Natural killer cell treated with Interleukin-12 subunit alpha and Interleukin-12 subunit beta and Interleukin-15 and Interleukin-18, amount 100 ng/mL, for 72 hours (primary cell): ENCODE measurements around the gene KRT25. TPM values are rescaled to one million over a fixed set of nuclear protein-coding genes. Genes with fewer than 3 reads are reported as not detected.

ENCODE experiments used
- ATAC-seq, 2 donors: fragments of 150-1000 bp; cut with Tn5 transposase in 1 of 2; sonication (Bioruptor Pico), chemical (Tn5 transposase) in 1 of 2; 2 replicates each; pipeline ENCODE4 v1.10.0; 2021
- DNase-seq: peaks from one replicate; pipeline ENCODE4 v3.0.0; 2022; ENCODE audit warnings: low spot score
- H3K27ac Mint-ChIP-seq, 2 donors: 1 replicate in 1 of 2; 2 replicates in 1 of 2; pipeline ENCODE4 v1.8.0; 2022; ENCODE audit warnings: mixed read lengths in 2 of 2, mild to moderate bottlenecking in 1 of 2, moderate library complexity in 1 of 2
- H3K27me3 Mint-ChIP-seq, 2 donors: 1 replicate in 1 of 2; 2 replicates in 1 of 2; pipeline ENCODE4 v1.8.0; 2022; ENCODE audit warnings: mixed read lengths in 2 of 2
- H3K36me3 Mint-ChIP-seq: one replicate; pipeline ENCODE4 v1.8.0; 2022; ENCODE audit warnings: mixed read lengths
- H3K4me1 Mint-ChIP-seq, 2 donors: 1 replicate in 1 of 2; 2 replicates in 1 of 2; pipeline ENCODE4 v1.8.0; 2022; ENCODE audit warnings: low read depth in 2 of 2, mixed read lengths in 2 of 2, mild to moderate bottlenecking in 1 of 2
- H3K4me3 Mint-ChIP-seq: one replicate; pipeline ENCODE4 v1.8.0; 2022; ENCODE audit warnings: mixed read lengths
- H3K9me3 Mint-ChIP-seq: 2 replicates; pipeline ENCODE4 v1.8.0; 2022; ENCODE audit warnings: mixed read lengths
- total RNA-seq, 2 donors: library from RNA; stranded (reverse); gene quantifications; one replicate each; pipeline ENCODE4 v1.2.3, GENCODE V29; 2022

The KRT25 gene, protein sequence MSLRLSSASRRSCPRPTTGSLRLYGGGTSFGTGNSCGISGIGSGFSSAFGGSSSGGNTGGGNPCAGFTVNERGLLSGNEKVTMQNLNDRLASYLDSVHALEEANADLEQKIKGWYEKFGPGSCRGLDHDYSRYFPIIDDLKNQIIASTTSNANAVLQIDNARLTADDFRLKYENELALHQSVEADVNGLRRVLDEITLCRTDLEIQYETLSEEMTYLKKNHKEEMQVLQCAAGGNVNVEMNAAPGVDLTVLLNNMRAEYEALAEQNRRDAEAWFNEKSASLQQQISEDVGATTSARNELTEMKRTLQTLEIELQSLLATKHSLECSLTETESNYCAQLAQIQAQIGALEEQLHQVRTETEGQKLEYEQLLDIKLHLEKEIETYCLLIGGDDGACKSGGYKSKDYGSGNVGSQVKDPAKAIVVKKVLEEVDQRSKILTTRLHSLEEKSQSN
- not detected for total RNA-seq

DNA sequence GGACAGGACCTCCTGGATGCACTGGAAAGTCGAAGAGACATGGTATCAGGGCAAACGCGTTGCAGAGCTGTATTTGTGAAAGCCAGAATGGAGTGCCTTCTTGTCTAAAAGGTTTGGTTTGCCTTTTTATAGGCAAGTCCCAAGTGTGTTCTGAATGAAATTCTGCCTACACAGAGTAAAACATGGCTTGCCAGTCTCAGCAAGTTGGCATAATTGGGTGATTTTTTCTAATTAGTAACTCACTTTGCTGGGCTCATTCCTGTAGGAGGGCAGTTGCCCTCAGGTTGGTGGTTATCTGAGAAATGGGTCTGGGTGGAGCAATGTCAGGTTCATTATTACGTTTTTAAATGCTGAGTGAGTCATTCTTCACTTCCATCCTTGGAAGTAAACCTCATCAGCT is at the start of gene KRT25:
KRT25 (minus strand) TSS at position 101 of the 400 bp plus-strand sequence; CDS start at position 41, 60 bp downstream.
- Mint-ChIP-seq H3K36me3 (peaks cover 17% of the 10 kb centered on the region), H3K27ac (no peak within 1 kb of the TSS), H3K9me3 (peaks cover 9% of the 10 kb centered on the region), H3K4me1 (no peaks in the 10 kb centered on the region), H3K27me3 (peaks cover 20 to 50% of the 10 kb centered on the region in 2 donors), H3K4me3 (no peak within 1 kb of the TSS)
- DNase-seq (no peak), ATAC-seq (no peak)

DNA sequence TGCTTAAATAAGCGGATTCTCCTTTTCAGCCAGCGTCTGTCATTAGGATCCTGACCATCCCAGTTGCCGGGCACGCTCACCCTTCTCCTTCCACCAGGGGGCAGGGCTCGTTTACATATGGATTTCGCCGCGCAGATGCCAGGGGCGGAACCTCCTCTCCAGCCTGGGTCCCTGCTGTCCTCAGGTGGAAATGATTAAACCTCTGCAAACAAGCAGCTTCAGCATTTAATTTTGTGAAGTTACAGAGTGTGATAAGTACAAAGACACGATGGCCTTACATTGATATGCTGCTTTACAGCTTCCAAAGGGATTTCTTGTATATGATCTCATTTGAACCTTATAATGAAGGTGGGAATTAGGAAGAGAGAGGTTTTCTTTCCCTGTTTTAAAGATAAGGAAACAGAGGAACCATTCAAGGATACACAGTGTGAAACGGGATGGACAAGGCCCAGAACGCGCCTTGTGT is 48.5 kb upstream of the KRT25 start:
- Mint-ChIP-seq H3K4me1 (peaks cover 2 to 4% of the 10 kb centered on the region in 2 donors), H3K4me3 (no peak overlapping the region), H3K36me3 (no peaks in the 10 kb centered on the region), H3K27ac (no peak overlapping the region), H3K27me3 (peaks cover 34 to 47% of the 10 kb centered on the region in 2 donors), H3K9me3 (no peaks in the 10 kb centered on the region)
- ATAC-seq: peak; percentile 70 to 77
- DNase-seq: peak; percentile 75

DNA sequence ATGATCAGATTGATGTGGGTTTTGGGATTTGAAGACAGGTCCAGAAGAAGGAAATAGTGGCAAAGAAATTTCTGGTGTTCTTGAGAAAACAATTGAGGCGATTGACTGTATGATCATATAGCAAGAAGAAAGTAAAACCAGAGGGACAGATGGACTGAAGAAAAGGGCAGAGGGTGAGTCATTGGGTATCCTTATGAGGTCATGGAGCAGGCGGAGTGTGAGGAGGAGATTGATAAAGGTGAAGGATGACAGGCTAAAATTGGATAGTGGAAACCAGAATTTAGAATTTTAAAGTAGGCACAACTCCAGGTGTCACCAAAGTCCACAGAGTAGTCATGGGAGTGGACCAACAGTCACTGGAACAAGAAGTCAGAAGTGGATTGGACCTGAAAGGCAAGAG is 46.0 kb upstream of the KRT25 start:
- peaks cover 22 to 30% of the 10 kb centered on the region in 2 donors for H3K27me3 Mint-ChIP-seq
- H3K4me1 Mint-ChIP-seq: peaks cover 2 to 4% of the 10 kb centered on the region in 2 donors
- DNase-seq (no peak), ATAC-seq (no peak)
- H3K9me3 Mint-ChIP-seq: no peaks in the 10 kb centered on the region
- no peaks in the 10 kb centered on the region for H3K36me3 Mint-ChIP-seq
- no peak overlapping the region for H3K4me3 Mint-ChIP-seq
- H3K27ac Mint-ChIP-seq: no peak overlapping the region

DNA sequence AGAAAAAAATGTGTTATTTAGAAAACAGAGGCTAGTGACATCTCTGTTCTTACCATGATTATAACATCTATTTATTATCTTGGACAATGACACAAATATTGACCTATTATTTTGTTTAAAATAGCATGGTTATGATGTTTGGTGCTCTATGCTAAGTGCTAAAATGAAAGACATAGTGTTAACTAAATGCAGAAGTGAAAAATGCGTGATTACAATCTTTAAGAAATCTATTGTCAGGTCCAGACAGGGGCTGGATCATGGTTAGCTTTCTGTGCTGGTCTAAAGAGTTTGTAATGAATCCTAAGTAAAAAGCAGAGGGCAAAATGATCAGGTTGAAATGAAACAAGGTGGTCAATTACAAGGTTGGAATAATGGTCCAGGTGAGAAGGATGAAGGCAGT is 45.2 kb upstream of the KRT25 start:
- peaks cover 2 to 4% of the 10 kb centered on the region in 2 donors for H3K4me1 Mint-ChIP-seq
- ATAC-seq (no peak), DNase-seq (no peak)
- no peak overlapping the region for H3K27ac Mint-ChIP-seq
- no peak overlapping the region for H3K4me3 Mint-ChIP-seq
- H3K36me3 Mint-ChIP-seq: no peaks in the 10 kb centered on the region
- no peaks in the 10 kb centered on the region for H3K9me3 Mint-ChIP-seq
- H3K27me3 Mint-ChIP-seq: peaks cover 27 to 34% of the 10 kb centered on the region in 2 donors

DNA sequence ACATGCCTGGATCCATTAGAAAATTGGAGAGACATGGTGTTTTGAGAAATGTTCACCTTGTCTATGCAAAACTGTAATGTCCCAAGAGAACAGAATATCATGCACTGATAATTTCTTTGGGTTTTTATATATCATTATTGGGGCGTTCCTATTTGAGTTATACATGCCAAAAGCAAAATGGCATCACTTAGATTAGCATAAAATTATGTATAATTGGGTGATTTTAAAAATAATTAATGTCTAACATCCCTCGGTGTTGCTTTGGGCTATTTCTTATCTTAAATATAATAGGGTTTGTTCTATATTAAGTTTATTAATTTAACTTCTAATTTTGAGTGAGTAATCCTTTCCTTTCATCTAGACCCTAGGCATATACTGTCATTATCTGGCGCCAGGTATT is 44.7 kb upstream of the KRT25 start, which contains the start of gene KRT28:
KRT28 (minus strand) TSS at position 101 of the 400 bp plus-strand sequence; CDS start at position 35, 66 bp downstream.
- Mint-ChIP-seq H3K4me1 (peaks cover 2 to 4% of the 10 kb centered on the region in 2 donors), H3K36me3 (no peaks in the 10 kb centered on the region), H3K9me3 (no peaks in the 10 kb centered on the region), H3K27me3 (peaks cover 24 to 34% of the 10 kb centered on the region in 2 donors), H3K4me3 (no peak within 1 kb of the TSS), H3K27ac (no peak within 1 kb of the TSS)
- ATAC-seq (no peak), DNase-seq (no peak)

DNA sequence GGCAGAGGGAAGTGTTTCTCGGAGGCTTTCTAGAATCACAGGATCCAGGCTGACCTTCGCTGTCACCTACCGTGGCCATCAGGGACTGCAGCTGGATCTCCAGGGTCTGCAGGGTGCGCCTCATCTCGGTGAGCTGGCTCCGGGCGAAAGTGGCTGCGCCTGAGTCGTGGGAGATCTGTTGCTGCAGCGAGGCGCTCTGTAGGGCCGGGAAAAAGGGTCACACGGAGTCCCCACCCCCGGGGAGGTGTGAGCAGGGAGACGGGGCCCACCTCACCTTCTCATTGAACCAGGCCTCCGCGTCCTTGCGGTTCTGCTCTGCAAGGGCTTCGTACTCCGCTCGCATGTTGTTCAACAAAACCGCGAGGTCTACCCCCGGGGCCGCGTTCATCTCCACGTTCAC is 41.7 kb upstream of the KRT25 start:
- DNase-seq: no peak
- Mint-ChIP-seq H3K27ac (no peak overlapping the region), H3K27me3 (peaks cover 23 to 38% of the 10 kb centered on the region in 2 donors), H3K4me3 (no peak overlapping the region), H3K4me1 (no peaks in the 10 kb centered on the region), H3K9me3 (no peaks in the 10 kb centered on the region), H3K36me3 (no peaks in the 10 kb centered on the region)
- no peak for ATAC-seq

DNA sequence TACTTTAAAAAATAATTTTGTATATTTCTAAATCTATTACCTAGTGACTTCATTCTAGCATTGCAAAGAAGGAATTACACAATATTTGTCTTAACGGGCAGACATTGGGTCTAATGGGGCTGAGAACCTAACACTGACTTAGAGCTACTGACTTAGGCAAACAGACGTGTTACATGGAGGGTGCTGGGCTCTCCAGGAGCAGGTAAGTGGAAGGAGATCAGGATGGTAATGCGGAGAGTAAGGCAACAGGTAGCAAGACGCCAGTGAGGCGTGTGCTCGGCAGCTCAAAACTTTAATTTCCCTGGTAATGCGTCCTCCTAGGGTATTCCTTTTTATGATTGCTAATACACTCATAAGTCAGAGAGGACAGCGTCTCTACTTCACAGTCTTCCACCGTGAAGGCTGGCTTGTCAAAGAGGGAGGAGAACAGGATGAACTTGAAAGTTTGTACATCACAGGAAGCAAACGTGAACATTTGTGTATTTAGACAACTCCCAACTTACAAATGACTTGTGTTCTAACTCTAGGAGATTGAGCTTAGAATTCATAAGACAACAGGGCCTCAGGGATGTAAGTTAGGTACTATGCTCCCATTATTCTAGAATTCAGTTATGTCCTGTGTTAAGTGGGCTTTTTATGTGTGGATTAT is 40.0 kb upstream of the KRT25 start:
- ATAC-seq: no peak
- H3K4me1 Mint-ChIP-seq: no peaks in the 10 kb centered on the region
- H3K27me3 Mint-ChIP-seq: peaks cover 27 to 46% of the 10 kb centered on the region in 2 donors
- H3K9me3 Mint-ChIP-seq: no peaks in the 10 kb centered on the region
- DNase-seq: no peak
- no peak overlapping the region for H3K27ac Mint-ChIP-seq
- H3K36me3 Mint-ChIP-seq: no peaks in the 10 kb centered on the region
- H3K4me3 Mint-ChIP-seq: no peak overlapping the region

DNA sequence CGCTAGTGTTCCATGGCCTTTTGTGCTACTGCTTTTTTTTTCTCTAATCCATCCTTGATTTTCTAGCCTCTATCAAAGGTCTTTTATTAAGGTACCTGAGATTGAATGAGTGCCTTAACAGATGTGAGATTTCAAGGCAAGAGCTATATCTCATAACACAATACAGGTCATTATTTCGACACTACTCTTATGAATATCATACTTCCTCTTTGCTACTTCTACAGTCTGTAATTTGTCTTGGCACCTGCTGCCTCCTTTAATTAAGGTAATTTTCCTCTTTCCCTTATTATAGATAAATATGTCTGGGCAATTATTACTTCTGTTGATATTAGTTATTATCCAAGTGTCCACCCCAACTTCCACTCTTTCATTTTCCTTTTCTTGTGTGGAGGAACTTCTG is 39.3 kb upstream of the KRT25 start:
- DNase-seq (no peak), ATAC-seq (no peak)
- Mint-ChIP-seq H3K36me3 (no peaks in the 10 kb centered on the region), H3K9me3 (no peaks in the 10 kb centered on the region), H3K4me3 (no peak overlapping the region), H3K27me3 (peaks cover 28 to 49% of the 10 kb centered on the region in 2 donors), H3K27ac (no peak overlapping the region), H3K4me1 (no peaks in the 10 kb centered on the region)

DNA sequence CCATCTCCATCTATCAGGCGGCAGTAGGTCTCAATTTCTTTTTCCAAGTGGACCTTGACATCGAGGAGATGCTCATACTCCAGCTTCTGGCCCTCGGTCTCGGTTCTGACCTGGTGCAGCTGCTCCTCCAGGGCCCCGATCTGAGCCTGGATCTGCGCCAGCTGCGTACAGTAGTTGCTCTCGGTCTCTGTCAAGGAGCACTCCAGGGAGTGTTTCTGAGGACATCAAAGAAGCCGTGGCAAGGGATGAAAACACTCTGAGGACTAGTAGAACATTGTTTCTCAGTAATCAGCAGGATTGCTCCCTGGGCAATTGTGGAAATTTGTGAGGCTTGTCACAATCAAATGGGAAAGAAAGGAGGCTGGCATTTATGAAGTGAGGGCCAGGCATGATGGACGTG is 38.7 kb upstream of the KRT25 start:
- Mint-ChIP-seq H3K4me1 (no peaks in the 10 kb centered on the region), H3K4me3 (no peak overlapping the region), H3K9me3 (no peaks in the 10 kb centered on the region), H3K36me3 (no peaks in the 10 kb centered on the region), H3K27me3 (peaks cover 29 to 49% of the 10 kb centered on the region in 2 donors), H3K27ac (no peak overlapping the region)
- ATAC-seq: no peak
- no peak for DNase-seq

DNA sequence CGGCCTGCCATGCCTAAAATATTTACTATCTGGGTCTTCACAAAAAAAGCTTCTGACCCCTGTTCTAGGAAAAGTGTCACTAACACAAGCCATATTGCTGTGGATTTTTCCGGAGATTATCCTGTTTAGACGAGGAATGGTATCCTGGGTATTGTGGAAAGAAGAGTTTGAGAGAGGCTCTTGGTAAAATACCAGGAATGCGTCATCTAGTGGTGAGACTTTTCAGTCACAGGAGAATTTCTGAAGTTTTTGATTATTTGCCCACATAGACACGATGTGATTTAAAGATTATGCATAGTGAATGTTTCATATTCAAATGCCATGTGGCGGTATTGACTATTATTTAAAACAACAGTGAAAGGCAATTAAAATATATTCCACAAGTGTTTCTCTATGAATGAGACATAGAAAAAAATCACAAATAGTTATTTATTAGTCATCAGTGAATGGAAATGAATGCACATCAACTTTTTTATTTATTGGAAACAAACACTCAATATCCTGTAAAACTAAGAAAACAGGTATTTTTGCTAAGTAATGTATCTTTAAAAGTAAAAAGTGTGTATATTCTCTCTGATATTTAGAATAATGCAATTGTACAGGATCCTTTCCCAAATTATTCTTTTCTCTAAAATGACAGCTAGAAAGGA is 36.8 kb upstream of the KRT25 start:
- Mint-ChIP-seq H3K27ac (no peak overlapping the region), H3K9me3 (no peaks in the 10 kb centered on the region), H3K36me3 (no peaks in the 10 kb centered on the region), H3K4me1 (no peaks in the 10 kb centered on the region), H3K27me3 (peaks cover 37 to 59% of the 10 kb centered on the region in 2 donors), H3K4me3 (no peak overlapping the region)
- DNase-seq: no peak
- no peak for ATAC-seq

DNA sequence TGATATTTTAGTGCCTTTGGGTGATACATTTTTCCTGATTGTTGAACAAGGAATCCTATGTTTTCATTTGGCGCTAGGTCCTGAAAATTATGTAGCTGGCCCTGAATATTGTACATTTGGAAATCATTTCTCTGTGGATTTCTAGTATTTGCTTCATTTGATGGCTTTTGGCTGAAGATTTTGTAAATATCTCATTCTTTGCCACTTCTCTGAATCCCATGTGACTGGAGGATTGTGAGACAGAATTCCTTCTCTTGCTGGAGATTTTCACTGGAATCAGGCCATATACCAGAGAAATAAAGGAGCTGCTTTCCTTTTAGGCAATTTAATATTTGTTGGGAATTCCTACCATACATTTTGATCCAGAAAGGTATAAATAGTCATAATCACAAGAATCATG is 36.0 kb upstream of the KRT25 start:
- peaks cover 31 to 53% of the 10 kb centered on the region in 2 donors for H3K27me3 Mint-ChIP-seq
- DNase-seq: no peak
- no peak overlapping the region for H3K27ac Mint-ChIP-seq
- H3K4me1 Mint-ChIP-seq: no peaks in the 10 kb centered on the region
- no peak overlapping the region for H3K4me3 Mint-ChIP-seq
- ATAC-seq: no peak
- no peaks in the 10 kb centered on the region for H3K36me3 Mint-ChIP-seq
- no peaks in the 10 kb centered on the region for H3K9me3 Mint-ChIP-seq

DNA sequence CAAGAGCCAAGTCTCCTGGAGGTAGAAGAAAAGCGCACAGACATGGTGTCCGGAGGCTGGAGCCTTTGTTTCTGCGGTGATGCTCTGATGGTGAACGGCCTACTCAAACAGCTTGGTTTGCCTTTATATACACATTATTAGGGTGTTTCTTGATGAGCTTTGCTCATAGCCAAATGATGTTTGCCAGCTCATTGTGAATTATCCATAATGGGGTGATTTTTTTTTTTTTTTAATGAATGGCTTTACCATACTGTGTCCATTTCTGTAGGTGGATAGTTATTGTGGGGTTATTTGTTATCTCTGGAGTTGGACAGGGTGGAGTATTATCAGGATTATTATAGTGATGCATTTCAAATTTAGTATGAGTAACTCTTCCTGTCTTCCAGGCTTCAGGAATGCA is 27.3 kb upstream of the KRT25 start, which contains the start of gene KRT27:
KRT27 (minus strand) TSS at position 101 of the 400 bp plus-strand sequence; CDS start at position 44, 57 bp downstream.
- no peak for DNase-seq
- Mint-ChIP-seq H3K36me3 (no peaks in the 10 kb centered on the region), H3K27ac (no peak within 1 kb of the TSS), H3K4me1 (no peaks in the 10 kb centered on the region), H3K9me3 (no peaks in the 10 kb centered on the region), H3K4me3 (no peak within 1 kb of the TSS), H3K27me3 (peaks cover 30 to 54% of the 10 kb centered on the region in 2 donors)
- ATAC-seq: no peak

DNA sequence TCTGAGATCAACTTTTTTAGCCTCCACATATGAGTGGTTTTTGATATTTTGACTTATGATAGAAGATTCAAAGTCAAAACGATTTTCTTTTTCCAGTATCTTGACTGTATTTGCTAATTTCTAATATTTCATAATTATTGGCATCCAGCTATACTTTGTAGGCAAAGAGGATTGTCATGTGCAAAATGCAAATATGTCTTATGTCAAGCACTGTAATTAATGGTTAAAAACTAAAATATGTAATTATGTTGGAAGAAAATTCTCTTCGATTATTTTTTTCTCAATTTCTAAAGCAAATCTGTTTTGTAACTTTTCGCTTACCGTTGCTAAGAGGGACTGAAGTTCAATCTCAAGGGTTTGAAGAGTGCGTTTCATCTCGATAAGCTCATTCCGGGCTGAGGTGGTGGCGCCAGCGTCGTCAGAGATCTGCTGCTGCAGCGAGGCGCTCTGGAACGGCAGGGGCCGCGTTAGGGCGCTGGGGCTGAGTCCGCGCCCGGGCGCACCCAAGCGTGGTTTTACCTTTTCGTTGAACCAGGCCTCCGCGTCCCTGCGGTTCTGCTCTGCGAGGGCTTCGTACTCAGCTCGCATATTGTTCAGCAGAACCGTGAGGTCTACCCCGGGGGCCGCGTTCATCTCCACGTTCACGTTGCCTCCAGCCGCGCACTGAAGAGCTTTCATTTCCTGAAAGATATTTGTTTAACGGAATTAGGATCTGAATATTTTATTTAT is 24.2 kb upstream of the KRT25 start:
- Mint-ChIP-seq H3K27ac (no peak overlapping the region), H3K9me3 (no peaks in the 10 kb centered on the region), H3K27me3 (peaks cover 41 to 66% of the 10 kb centered on the region in 2 donors), H3K36me3 (no peaks in the 10 kb centered on the region), H3K4me3 (no peak overlapping the region), H3K4me1 (no peaks in the 10 kb centered on the region)
- ATAC-seq: no peak
- DNase-seq: no peak
